Heart left ventricle (tissue), 13 donors: ENCODE measurements around the gene ANKDD1B.

Experiments used
- POLR2A ChIP-seq, 2 donors: fragments of 450-650 bp; IDR thresholded peaks; one replicate each; pipeline ENCODE4 v1.6.1; 2017; ENCODE audit warnings: antibody characterized with exemption in 2 of 2, mild to moderate bottlenecking in 2 of 2, moderate library complexity in 2 of 2
- TF ChIP-seq, protein P1 (sequence below), 12 donors: fragments of 200-600 bp; sonication (generic) in 4 of 12; IDR thresholded peaks; one replicate each; pipeline versions ENCODE4 v1.5.0 to v1.8.0; 2018 to 2022; ENCODE audit warnings: antibody characterized with exemption in 12 of 12, mild to moderate bottlenecking in 5 of 12
- donor health status: ischemic (EF 13 %, LVEDD 7.1; RV severe dilation, severe dysfunction).
- donor health status: DM: no; HTN: yes; CAD: no.
- donor health status: DM: no; HTN: no; CAD: no.
- donor health status: ischemic (EF 25% LVEDD 6.9; RV normal size, moderate dysfunction).
- donor health status: ischemic (EF 25% LVEDD 5.7; RV mildly dilated, moderate dysfunction).
- donor health status: ischemic (EF 35%, LVEDD 5.7; RV mildly dilated, moderate dysfunction).
- donor health status: nonischemic (EF 11% LVEDD 7.7; RV severe dilation, severe dysfunction).
- donor health status: DM: yes; HTN: yes; CAD: no.
- donor health status: PGD.
- donor health status: ischemic (EF 29% LVEDD 5.4; RV normal size, mild dysfunction).
- donor health status: nonischemic (EF 23%, LVEDD 6.1; RV moderate dilation, normal function).

DNA sequence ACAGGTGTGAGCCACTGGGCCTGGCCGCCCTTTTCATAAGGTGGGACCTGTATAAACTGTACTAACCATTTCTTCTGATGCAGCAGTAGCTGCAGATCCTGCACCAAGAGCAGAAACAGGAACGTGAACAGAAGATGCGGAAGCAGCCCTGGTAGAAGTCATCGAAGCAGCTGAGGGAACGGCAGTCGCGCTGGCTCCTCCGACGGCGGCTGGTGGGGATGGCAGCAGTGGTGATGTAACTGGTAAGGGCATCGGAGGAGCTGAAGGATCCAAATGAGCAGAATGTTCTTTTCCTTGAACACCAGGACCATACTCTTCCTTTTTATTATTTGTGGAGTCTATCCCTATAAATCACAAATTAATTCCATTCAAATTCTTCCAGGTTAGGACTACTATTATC, 73.9 kb downstream of the ANKDD1B start:
- no peak for TF ChIP-seq POLR2A (IDR thresholded peaks at IDR 0.05)
- TF ChIP-seq, protein P1, sequence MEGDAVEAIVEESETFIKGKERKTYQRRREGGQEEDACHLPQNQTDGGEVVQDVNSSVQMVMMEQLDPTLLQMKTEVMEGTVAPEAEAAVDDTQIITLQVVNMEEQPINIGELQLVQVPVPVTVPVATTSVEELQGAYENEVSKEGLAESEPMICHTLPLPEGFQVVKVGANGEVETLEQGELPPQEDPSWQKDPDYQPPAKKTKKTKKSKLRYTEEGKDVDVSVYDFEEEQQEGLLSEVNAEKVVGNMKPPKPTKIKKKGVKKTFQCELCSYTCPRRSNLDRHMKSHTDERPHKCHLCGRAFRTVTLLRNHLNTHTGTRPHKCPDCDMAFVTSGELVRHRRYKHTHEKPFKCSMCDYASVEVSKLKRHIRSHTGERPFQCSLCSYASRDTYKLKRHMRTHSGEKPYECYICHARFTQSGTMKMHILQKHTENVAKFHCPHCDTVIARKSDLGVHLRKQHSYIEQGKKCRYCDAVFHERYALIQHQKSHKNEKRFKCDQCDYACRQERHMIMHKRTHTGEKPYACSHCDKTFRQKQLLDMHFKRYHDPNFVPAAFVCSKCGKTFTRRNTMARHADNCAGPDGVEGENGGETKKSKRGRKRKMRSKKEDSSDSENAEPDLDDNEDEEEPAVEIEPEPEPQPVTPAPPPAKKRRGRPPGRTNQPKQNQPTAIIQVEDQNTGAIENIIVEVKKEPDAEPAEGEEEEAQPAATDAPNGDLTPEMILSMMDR (IDR thresholded peaks at IDR 0.05) = no peak
